Peyer's patch (tissue), 4 donors: ENCODE results near the gene EXTL1. TPM values are rescaled to one million over a fixed set of nuclear protein-coding genes. Genes with fewer than 3 reads are reported as not detected.

Source experiments
- DNase-seq, 3 donors: peaks; one replicate each; pipeline ENCODE4 v3.0.0-alpha.2; 2017 to 2019
- H3K27ac ChIP-seq, 4 donors: fragments of 200-600 bp; sonication (generic); one replicate each; pipeline ENCODE4 v1.5.1; 2016 to 2019
- H3K27me3 ChIP-seq, 2 donors: fragments of 200-600 bp; sonication (generic); one replicate each; pipeline ENCODE4 v1.5.1; 2019
- H3K36me3 ChIP-seq, 3 donors: fragments of 200-600 bp; sonication (generic); one replicate each; pipeline ENCODE4 v1.5.1; 2016 to 2019
- H3K4me1 ChIP-seq, 4 donors: fragments of 200-600 bp; sonication (generic); one replicate each; pipeline ENCODE4 v1.5.1; 2016 to 2019
- H3K4me3 ChIP-seq, 4 donors: fragments of 200-600 bp; sonication (generic); 1 replicate in 3 of 4; 2 replicates in 1 of 4; pipeline ENCODE4 v1.5.1; 2016 to 2019; ENCODE audit warnings: mild to moderate bottlenecking in 1 of 4
- H3K9me3 ChIP-seq, 4 donors: fragments of 200-600 bp; sonication (generic); one replicate each; pipeline ENCODE4 v1.5.1; 2016 to 2019; ENCODE audit warnings: mild to moderate bottlenecking in 1 of 4
- CTCF ChIP-seq, 6 experiments: fragments of 450-650 bp in 4 of 6; fragments of 200-600 bp in 2 of 6; sonication (generic) in 1 of 6; IDR thresholded peaks; one replicate each; pipeline ENCODE4 v1.5.1; 2017 to 2019; ENCODE audit warnings: antibody characterized with exemption in 6 of 6, mild to moderate bottlenecking in 3 of 6, moderate library complexity in 1 of 6
- POLR2A ChIP-seq, 2 donors: fragments of 450-650 bp; IDR thresholded peaks; one replicate each; pipeline ENCODE4 v1.5.1; 2017; ENCODE audit warnings: antibody characterized with exemption in 2 of 2, mild to moderate bottlenecking in 2 of 2, moderate library complexity in 2 of 2
- total RNA-seq, 4 donors: library from RNA; depleted of rRNA; stranded (reverse); fragments of >200 nt; gene quantifications; one replicate each; pipeline ENCODE4 v1.1.0, GENCODE V29; 2016

The EXTL1 gene
- total RNA-seq, 4 donors from 2014 or later = not detected

DNA sequence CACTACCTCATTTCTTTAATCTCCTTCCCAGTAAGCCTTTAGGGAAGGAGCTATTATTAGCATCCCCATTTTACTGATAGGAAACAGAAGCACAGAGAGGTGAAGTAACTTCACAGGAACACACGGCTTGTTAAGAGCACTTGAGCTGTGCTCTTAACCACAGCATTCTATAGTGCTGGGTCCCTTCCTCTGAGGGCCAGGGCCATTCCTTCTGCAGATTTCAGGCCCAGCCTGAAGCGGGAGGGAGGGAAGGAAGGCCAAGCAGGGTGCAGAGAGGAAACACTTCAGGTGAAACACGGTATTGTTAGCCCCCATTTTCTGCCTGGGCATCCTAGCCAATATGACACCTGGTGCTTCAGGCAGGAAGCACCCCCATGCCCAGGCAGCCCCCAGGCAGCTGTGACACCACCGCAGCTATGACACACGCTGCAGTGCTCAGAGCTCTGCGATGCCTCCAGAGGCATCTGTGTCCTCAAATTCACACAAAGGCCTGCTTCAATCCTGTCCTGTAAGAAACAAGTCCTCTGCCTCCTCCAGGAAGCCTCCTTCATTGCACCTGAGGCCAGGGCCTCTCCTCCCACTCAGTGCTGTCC, 4.5 kb upstream of the EXTL1 start:
- Histone ChIP-seq H3K9me3 (no peaks in the 10 kb centered on the region), H3K36me3 (no peaks in the 10 kb centered on the region), H3K27ac (no peak overlapping the region), H3K4me3 (no peak overlapping the region), H3K4me1 (no peaks in the 10 kb centered on the region), H3K27me3 (no peaks in the 10 kb centered on the region)
- no peak for DNase-seq
- TF ChIP-seq CTCF (IDR thresholded peaks at IDR 0.05) (no peak), POLR2A (IDR thresholded peaks at IDR 0.05) (no peak)

DNA sequence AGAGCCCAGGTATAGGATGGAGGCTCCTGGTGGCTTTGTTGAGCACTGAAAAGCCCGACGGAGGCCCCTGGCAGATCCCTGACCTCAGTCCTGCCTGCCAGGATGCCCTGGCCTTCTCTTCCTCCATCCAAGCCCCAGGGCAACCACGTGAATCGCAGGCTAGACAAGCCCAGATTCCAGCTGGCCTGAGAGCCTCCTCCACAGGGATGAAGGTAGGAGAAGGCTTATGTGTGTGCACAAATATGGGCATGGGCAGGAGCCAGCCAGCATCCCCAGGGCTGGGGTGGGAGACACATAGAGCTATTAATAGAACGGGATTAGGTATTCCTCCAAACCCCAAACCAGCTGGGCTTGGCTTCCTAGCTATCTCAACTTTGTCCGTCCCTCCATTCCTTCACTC, 4.0 kb upstream of the EXTL1 start:
- Histone ChIP-seq H3K36me3 (no peaks in the 10 kb centered on the region), H3K9me3 (no peaks in the 10 kb centered on the region), H3K27me3 (no peaks in the 10 kb centered on the region), H3K4me1 (no peaks in the 10 kb centered on the region), H3K27ac (no peak overlapping the region), H3K4me3 (no peak overlapping the region)
- TF ChIP-seq CTCF (IDR thresholded peaks at IDR 0.05) (no peak), POLR2A (IDR thresholded peaks at IDR 0.05) (no peak)
- DNase-seq = no peak

GRCh38 chr1:26019641-26020315, 1.8 kb upstream of the EXTL1 start:
- Histone ChIP-seq H3K27ac (no peak overlapping the region), H3K4me1 (no peaks in the 10 kb centered on the region), H3K27me3 (no peaks in the 10 kb centered on the region), H3K4me3 (no peak overlapping the region), H3K9me3 (no peaks in the 10 kb centered on the region), H3K36me3 (no peaks in the 10 kb centered on the region)
- no peak for DNase-seq
- TF ChIP-seq POLR2A (IDR thresholded peaks at IDR 0.05) = no peak
- no peak for TF ChIP-seq CTCF (IDR thresholded peaks at IDR 0.05)

- Histone ChIP-seq H3K4me3 (no peak overlapping the region), H3K27me3 (no peaks in the 10 kb centered on the region), H3K36me3 (no peaks in the 10 kb centered on the region), H3K4me1 (no peaks in the 10 kb centered on the region), H3K27ac (no peak overlapping the region), H3K9me3 (no peaks in the 10 kb centered on the region)
- TF ChIP-seq CTCF (IDR thresholded peaks at IDR 0.05) (no peak), POLR2A (IDR thresholded peaks at IDR 0.05) (no peak)
- DNase-seq = no peak
These were observed 1.2 kb upstream of the EXTL1 start for GRCh38 chr1:26020330-26020768.

DNA sequence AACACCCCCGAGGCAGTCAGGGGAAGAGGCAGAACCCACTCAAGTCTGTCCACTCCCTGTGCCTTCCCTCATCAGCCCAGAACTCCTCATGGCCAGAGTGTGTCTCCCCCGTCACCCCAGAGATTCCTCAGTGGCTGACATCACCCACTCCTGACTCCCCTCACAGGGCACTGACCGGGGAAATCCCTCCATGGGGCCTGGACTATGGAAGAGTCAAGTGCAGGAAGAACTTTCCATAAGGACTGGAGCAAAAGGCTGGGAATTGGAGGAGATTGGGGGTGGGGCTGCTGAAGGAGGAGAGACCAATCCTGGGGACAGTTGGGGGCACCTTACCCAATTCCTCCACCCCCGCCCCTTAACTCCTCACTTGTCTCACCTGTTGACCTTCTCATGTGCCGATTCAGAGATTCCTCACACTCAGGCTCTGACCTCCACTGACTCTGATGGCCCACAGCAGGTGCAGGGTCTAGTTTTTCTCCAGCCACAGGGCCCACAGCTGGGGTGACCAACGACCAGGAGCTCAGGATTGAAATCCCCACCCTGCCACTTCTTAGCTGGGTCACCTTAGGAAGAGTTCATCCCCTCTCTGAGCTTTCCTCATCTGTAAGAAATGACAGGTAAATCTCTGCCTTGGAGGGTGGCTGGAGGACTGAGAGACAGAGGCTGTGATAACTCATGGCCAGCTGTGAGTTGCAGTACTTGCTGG, 481 bp upstream of the EXTL1 start:
- H3K27ac ChIP-seq = no peak overlapping the region
- no peaks in the 10 kb centered on the region for H3K27me3 ChIP-seq
- no peaks in the 10 kb centered on the region for H3K4me1 ChIP-seq
- no peak for DNase-seq
- H3K36me3 ChIP-seq = no peaks in the 10 kb centered on the region
- H3K4me3 ChIP-seq = no peak overlapping the region
- no peaks in the 10 kb centered on the region for H3K9me3 ChIP-seq
- TF ChIP-seq CTCF (IDR thresholded peaks at IDR 0.05) = no peak
- no peak for TF ChIP-seq POLR2A (IDR thresholded peaks at IDR 0.05)
